ENCODE measurements around the gene PEX26. TPM values are rescaled to one million over a fixed set of nuclear protein-coding genes. Genes with fewer than 3 reads are reported as not detected.
"Not testable (repeated sequence)": the region's sequence is repeated elsewhere in the genome, so short reads cannot be mapped to it uniquely, and the experiment has no call there.

PEX26 gene
- total RNA-seq, 1 donor from 2014 or later = 24.9 TPM

DNA sequence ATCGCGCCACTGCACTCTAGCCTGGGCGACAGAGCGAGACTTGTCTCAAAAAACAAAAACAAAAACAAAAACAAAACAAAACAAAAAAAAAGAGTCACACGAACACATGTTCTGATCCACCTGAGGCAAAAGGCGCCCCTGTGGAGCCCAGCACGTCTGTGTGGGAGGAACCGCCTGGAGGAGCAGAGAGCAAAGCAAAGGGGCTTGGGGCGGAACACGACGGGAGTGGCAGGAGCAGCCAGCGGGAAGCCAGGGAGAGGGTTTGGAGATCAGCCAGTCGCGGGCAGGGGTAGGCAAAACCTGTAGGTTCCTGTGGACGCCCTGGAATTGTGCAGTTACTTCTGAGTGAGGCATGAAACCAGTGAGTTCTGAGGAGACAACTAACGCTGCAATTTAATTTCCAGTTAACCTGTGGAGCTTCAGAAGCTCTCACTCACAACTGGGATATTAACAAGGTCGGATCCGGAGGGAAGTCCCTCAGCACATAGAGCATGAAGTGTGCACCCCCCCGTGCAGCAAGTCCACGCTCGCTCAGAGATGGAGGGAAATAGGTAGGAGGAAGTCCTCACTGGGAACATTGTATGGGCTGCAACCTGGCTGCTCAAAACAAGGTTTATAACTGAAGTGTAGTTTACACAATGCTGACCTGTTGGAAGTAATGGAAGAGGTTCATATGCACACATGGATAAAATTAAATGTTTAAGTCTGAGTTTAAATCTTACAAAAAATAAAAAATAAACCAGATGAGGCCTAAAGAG, 59.0 kb downstream of the PEX26 start:
- intact Hi-C loops (cut with DNase I) = no loop called here
- DNase-seq (ENCODE audit: low spot score) = peak; percentile 44

DNA sequence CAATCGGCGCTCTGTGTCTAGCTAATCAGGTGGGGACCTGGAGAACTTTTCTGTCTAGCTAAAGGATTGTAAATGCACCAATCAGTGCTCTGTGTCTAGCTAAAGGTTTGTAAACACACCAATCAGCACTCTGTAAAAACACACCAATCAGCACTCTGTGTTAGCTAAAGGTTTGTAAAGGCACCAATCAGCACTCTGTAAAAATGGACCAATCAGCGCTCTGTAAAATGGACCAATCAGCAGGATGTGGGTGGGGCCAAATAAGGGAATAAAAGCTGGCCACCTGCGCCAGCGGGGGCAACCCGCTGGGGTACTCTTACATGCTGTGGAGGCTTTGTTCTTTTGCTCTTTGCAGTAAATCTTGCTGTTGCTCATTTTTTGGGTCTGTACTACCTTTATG, 63.2 kb downstream of the PEX26 start:
- DNase-seq (ENCODE audit: low spot score); intact Hi-C loops (cut with DNase I): not testable (repeated sequence)

DNA sequence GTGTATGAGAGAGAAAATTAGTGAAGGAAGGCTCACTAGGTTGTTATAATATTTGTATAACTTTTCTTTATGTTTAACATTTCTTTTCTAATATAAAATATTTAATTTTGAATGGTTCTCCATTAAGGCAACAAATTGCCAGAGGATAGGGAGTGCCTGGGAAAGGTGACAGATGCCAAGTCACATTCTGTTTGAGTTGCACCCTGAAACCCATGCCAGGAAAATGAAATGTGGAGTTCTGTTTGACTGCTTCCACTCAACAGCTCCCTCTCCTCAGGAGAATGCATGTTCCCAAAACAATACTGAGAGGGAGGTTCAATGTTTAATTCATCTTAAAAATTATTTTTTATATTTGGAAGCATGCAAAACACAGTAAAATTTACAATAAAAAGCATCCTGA, 66.3 kb downstream of the PEX26 start:
- intact Hi-C loops (cut with DNase I) = no loop called here
- DNase-seq (ENCODE audit: low spot score) = no peak

DNA sequence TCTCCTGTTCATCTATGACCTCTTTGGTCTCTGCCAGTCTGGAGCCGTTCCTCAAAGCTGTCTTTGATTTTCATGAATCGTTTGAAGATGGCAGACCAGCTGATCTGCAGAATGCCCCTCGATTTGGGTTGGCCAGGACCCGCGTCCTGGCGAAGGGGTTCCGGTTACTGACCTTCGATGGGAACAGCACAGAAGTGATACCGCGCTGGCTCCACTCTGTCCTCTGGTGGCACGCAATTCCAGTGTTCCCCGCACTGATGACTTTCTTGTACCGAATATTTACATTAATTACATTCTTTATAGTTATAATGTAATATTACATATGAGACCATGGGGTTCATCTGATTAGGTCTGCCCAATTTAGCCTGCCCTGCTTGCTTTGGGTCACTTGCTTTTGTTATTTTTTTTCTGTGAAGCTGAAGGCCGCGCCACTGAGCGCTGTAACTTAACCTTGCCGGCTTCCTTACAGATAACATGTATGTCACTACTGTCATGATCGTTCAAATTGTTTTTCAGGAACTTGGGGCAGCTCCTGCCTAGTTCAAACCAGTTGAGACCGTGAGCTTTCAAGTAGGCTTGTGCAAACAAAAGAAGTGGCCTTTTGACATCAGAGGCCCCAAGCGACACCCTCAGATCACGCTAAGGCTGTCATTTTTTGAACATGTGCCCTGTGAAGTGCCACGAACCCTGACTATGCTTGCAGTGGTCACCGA, 68.0 kb downstream of the PEX26 start:
- DNase-seq (ENCODE audit: low spot score) = peak; percentile 7
- intact Hi-C loops (cut with DNase I) = no loop called here

DNA sequence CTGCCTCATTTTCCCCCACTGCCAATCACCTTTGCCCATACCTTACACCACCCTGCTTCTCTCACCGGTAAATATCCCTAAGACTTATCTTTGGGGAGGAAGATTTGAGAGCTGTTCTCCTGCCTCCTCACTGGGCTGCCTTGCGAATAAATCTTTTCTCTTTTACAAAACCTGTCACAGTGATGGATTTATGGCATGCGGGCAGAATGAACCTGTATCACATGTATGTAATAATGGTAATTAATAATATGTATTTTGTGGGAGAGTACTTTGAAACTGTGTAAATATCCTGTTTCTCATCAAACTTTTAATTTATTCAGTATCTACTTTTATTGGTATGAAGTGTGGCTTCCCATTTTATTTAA, 68.6 kb downstream of the PEX26 start:
- intact Hi-C loops (cut with DNase I) = no loop called here
- DNase-seq (ENCODE audit: low spot score) = peak; percentile 41

DNA sequence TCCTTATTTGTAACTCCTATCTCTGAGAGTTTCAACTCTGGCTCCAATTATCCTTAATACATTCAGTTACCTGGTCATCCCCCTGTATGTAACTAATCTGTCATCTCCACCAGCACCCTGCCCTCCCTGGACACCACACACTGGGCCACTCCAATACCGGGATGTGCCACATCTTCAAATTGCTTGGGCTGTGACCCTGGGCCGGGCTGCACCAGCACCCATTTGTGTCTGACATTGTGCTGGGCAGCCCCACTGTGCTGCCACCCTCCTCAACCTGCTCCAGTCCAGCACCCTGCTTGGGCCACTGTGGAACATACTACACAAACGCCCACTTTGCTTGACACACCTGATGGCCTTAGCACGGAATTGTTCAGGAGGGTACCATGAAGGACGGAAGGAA, 70.0 kb downstream of the PEX26 start:
- intact Hi-C loops (cut with DNase I) = no loop called here
- DNase-seq (ENCODE audit: low spot score) = no peak

DNA sequence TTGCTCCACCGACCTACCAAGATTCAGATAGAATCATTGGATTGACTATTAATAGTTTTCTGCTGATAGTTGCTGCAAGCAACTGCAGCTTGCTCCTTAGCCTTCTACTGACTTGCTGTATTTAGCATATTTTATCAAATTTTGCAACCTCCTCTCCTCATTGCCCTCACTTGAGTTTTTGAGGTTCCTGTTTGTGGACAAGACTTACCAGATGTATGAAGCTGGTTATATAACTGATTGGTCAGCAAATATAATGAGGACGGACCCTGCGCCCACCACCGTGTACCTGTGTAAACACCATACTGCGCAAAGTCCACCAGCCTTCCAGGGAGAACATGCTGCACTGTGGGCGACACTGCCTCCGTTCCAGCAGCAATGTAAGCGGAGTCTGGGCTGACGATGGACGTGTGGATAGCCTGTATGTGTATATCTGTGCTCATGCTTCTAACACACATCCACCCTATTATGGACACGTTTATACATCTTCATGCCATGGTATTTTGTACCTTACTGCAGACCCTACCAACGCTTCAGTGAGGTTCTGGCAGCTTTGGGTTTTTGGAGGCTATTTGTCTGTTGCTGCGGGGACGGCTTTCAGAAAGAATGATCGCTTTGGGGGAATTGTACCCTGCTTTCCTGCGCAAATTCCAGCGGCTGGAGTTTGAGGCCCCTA, 70.6 kb downstream of the PEX26 start:
- intact Hi-C loops (cut with DNase I) = no loop called here
- no peak for DNase-seq (ENCODE audit: low spot score)

DNA sequence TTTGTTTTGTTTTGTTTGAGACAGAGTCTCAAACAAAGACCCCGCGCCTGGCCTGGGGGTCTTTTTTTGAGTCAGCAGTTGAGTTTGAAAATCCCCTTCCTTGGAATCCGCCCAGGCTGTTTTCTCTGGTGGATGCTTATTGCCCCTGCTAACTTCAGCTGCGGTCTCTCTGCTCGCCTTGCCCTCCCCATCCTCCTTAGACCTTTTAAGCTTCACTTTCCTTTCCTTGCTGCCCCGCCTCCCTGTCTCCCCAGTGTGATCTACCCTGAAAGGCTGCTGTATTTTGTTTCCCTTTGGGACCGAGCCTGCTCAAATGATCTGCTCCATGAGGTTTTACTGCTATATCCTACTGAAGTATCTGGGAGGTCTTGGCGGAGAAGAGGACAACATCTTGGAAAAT, 74.7 kb downstream of the PEX26 start:
- intact Hi-C loops (cut with DNase I) = no loop called here
- DNase-seq (ENCODE audit: low spot score) = no peak

DNA sequence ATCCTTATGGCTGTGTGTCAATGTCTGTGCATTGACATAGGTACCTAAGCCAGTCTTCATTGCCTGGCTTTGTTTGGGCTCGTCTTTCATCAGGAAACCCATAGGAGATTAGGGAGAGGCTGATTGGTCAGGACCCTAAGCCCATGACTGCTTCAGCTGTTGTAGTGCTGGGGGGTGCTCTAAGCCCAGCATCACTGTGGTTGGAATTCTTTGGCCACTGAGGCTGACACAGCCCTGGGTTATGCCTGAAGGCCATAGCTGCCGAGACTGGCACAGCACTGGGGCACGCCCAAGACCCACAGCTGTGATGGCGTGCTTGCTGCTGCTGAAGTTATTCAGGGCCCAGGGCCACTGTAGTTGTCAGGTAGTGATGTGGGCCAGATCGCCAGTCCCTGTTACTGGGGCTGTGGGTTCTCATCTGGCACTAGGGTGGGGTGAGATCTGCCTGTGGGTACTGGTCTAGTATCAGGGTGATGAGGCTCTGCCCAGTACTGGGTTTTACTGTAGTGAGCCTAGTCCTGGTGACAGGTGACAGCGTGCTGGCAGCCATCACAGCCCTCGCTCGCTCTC, 77.1 kb downstream of the PEX26 start:
- no peak for DNase-seq (ENCODE audit: low spot score)
- intact Hi-C loops (cut with DNase I) = no loop called here

Other genes with a start within 250 kb of the PEX26 start
- gene MICAL3, start 53.4 kb upstream of the PEX26 start, total RNA-seq = 126 TPM
- gene TUBA8, start 32.8 kb downstream of the PEX26 start, total RNA-seq = 84.0 TPM
- gene USP18, start 72.2 kb downstream of the PEX26 start, total RNA-seq = 1.4 TPM

Data from cardiac septum (tissue), 1 donor.